GM23338 (cell line): ENCODE data around the gene SLC37A3.

Experiments
- CTCF ChIP-seq, 2 experiments: fragments of 200-600 bp in 1 of 2; sonication (generic) in 1 of 2; conservative IDR thresholded peaks; 2 replicates each; pipeline versions ENCODE4 v1.5.1 to v1.6.1; 2016 to 2017; ENCODE audit warnings: antibody characterized with exemption in 2 of 2, low read depth in 2 of 2, mild to moderate bottlenecking in 2 of 2, moderate library complexity in 1 of 2
- EZH2 ChIP-seq: fragments of 200-600 bp; sonication (generic); IDR thresholded peaks from one replicate; pipeline ENCODE4 v1.8.0; 2017; ENCODE audit warnings: antibody characterized with exemption, mild to moderate bottlenecking, low read depth; ENCODE audit not compliant: unreplicated experiment
- EZH2phosphoT487 ChIP-seq: fragments of 200-600 bp; sonication (generic); IDR thresholded peaks from one replicate; pipeline ENCODE4 v1.8.1; 2018; ENCODE audit warnings: antibody characterized with exemption; ENCODE audit not compliant: unreplicated experiment
- POLR2AphosphoS5 ChIP-seq: IDR thresholded peaks from 2 replicates; pipeline ENCODE4 v1.6.1; 2016; ENCODE audit warnings: antibody characterized with exemption, low read depth
- REST ChIP-seq: IDR thresholded peaks from one replicate; pipeline ENCODE4 v1.6.1; 2018; ENCODE audit warnings: antibody characterized with exemption; ENCODE audit not compliant: unreplicated experiment

- TF ChIP-seq CTCF (conservative IDR thresholded peaks at IDR 0.05; ENCODE audit: low read depth in 2 of 2) = no peak
- no peak for TF ChIP-seq POLR2AphosphoS5
- no peak for TF ChIP-seq EZH2
- TF ChIP-seq REST = no peak
- TF ChIP-seq EZH2phosphoT487 = no peak
These were observed 18.2 kb upstream of the SLC37A3 start for GRCh38 chr7:140416560-140416959.
